GM12892 (cell line): ENCODE data around the gene GOLGA5.
"Not testable (repeated sequence)": the region's sequence is repeated elsewhere in the genome, so short reads cannot be mapped to it uniquely, and the experiment has no call there.

Experiments
- POLR2A ChIP-seq: IDR thresholded peaks from 2 replicates; pipeline ENCODE4 v1.6.1; 2011; ENCODE audit warnings: low read depth, low read length, control low read depth
- TAF1 ChIP-seq: IDR thresholded peaks from 2 replicates; pipeline ENCODE4 v1.6.1; 2011; ENCODE audit warnings: low read depth, mild to moderate bottlenecking, control low read depth, low read length, borderline replicate concordance

DNA sequence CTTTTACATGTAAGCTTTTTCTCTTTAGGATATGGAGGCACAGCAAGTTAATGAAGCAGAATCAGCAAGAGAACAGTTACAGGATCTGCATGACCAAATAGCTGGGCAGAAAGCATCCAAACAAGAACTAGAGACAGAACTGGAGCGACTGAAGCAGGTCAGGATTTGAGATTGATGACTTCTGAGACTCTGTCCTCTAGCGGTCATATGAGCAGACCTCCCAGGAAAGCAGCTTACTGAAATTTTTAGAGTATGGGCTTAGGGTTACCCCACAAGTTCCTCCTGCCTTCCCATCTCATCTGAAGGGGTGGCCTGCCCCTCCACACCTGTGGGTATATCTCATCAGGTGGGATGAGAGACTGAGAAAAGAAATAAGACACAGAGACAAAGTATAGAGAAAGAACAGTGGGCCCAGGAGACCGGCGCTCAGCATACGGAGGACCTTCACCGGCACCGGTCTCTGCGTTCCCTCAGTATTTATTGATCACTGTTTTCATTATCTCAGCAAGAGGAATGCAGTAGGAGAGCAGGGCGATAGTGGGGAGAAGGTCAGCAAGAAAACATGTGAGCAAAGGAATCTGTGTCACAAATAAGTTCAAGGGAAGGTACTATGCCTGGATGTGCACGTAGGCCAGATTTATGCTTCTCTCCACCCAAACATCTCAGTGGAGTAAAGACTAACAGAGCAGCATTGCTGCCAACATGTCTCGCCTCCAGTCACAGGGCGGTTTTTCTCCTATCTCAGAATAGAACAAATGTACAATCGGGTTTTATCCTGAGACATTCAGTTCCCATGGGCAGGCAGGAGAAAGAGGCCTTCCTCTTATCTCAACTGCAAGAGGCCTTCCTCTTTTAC lies 25.8 kb downstream of the GOLGA5 start:
- TF ChIP-seq TAF1, POLR2A: not testable (repeated sequence)
